Pons (tissue), 1 donor: ENCODE data around the gene HCRTR1.
A peak's percentile ranks its signal among the peaks of the same experiment; 100 is the strongest.

ENCODE experiments used
- DNase-seq: peaks from one replicate; pipeline ENCODE4 v3.0.0-alpha.2; 2016; ENCODE audit warnings: low spot score

The HCRTR1 gene

DNA sequence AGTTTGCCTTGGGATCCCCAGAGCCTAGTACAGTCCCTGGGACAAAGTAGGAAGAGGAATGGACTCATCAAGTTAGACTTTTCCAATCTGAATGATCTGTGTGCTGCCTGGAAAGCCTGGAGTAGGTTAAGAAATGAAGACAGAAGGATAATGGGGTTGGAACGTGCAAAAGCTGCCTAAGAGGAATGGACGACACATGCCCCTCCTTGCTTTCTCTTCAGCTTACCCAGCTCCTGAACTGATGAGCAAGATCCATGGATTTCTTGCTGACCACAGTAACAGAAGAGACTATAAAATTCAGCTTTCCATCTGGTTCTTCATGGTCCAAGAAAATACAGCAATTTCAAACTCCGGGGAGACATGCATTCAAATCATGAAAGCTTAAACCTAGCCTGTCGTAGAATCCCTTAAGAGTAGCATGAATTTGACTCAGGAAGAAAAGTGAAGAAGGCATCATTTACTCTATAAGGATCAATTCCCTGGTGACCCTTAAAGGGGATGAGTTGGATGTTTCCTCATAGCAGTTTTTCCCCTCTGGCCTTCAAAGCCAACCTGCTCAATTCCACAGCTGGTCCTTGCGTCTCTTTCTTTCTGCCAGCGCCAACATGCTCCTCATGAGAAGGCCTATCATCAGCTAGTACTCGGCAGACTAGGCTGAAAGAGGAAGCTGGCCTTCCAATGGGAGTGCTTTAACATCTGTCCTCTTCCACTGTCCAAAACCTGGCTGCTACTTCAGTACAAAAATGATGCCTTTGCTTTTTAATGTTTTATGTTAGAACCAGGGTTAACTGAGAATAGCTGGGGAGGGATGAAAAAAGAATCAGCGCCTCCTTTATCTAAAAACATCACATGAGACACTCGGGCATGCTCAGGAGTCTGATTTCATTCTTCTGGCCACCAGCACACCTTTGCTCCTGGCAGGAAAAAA lies 32.9 kb downstream of the HCRTR1 start:
- no peak for DNase-seq

DNA sequence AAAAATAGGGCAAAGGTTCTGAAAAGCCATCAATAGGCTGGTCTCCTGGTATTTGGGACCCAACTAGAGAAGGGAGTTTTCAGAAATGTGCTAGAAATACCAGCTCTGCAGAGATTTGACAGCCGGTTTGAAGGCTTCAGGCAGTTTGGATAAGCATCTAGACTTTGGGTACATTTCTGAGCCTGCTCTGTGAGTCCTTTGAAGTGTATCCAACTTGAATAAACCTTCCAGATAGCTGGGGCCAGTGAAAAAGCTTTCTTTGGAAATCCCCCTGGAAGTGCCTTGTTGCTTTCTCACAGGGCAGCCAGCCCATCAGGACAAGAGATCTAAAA lies 33.6 kb downstream of the HCRTR1 start:
- no peak for DNase-seq

DNA sequence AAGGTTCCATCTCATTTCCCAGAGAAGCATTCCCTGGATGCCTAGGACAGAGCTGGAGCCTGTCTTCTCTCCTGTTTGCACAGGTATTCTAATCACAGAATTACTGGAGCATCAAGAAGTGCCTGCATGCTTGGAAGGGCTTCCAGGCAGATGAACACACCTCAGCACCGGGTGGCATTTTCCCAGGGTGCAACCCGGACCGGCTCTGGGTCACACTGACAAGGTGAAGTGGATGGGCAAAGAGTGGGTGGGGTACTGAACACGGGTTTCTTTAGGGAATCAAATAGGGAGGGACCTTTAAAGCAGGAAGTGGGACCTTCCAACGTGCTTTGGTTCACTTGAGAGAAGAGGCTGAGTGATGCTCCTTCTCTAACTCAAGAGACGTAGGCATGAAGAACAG lies 34.3 kb downstream of the HCRTR1 start:
- no peak for DNase-seq

DNA sequence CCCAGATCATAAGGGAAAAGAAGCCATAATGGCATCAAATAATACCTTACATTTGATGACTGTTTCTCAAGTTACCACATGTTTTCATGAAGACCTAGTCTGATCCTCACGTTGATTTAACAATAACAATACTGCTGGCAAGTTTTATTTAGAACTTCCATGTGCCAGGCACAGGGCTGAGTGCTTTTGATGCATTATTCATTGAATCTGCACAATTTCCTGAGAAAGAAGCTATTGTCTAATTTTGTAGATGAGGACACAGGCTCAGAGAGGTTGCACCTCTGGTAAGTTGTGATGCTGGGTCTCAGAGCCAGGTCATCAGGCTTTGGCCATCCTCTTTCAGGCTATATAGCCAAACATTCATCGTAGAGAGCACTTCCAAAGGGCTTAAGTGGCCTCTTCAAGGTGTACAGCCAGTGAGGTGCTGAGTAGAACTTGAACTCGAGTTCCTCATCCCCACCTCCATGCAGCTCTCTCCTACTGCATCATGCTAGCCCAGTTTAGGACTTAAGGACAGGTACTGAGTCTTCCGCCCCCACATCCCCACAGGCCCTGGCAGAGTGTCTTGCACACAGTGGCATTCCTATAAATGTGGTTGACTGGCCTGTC lies 35.5 kb downstream of the HCRTR1 start:
- peak; percentile 82 for DNase-seq

DNA sequence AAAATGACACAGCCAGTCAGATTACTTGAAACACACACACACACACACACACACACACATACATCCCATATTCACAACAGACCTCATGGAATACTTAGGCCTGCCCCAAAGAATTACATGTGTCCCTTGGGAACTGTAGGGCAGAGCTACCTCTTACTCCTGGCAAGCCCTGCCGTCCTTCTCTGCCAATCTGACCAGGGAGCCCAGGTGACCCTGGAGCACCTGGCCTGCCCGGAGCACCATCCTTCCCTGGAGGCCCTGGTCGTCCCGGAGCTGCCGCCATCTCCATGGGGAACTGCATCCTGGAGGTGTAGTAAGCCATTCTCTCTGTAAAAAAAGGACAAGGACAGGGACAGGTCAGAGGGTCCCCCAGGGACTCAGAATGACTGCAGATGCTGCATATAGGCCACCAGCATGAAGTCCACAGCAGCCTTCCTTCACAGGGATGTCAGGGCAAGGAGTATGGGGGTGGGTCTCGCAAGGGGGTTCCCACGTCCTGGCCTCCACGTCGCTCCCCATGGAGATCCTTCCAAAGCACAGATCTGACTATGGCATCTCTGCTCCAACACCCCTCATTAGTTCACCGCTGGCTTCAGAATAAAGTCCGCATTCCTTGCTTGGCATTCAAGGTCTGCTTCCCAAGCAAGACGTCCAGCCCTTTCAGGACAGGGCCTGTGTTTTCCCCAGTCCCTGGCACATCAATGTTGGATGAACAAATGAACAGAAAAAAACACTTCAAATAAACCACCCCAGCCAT lies 36.4 kb downstream of the HCRTR1 start:
- no peak for DNase-seq

DNA sequence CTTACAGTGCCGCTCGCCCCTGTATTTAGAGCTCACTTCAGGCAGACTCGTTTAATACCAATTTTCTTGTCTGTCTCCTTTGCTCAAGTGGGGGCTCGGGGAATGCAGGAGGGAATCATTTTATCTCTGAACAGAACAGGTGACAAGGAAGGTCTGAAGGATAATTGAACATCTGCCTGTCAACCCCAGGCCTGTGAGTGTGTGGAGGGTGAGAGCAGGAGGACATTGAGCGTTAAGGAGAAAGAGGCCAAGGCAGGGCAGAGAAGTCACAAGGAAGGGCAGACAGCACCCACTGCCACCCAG lies 36.9 kb downstream of the HCRTR1 start:
- DNase-seq: no peak

DNA sequence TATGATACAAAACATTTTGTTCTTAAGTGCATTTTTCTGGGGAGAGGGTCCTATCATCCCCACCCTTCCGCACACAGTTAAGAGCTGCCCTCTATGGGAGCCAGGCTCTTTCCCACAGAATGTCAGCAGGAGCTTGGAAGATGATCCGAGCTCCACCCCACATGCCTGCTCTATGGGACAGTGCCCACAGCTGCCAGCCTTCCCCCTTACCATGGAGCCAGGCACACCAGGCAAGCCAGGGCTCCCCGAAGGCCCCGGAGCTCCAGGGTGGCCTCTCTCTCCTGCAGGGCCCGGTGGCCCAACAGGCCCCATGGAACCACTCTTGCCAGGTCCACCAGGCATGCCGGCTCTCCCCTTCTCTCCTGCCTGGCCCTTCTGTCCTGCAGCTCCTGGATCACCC lies 37.6 kb downstream of the HCRTR1 start:
- DNase-seq: no peak

DNA sequence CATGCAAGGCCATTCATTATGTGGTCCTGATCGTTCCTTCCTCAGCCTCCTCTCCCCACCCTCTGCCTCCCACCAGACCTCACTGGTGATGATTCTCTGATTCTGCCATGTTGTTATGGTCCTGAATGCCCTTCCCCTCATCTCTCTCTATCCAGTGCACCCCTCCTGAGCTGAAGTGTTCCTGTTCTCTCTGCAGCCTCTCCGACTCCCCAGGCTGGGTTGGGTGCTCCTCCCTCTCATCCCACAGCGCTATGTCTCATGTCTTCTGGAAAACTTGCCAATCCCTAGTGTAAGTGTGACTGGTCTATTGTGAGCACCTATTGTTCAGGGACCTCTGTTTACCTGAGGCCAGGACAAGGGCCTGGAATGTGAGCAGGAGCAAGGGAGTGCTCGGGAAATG lies 38.3 kb downstream of the HCRTR1 start:
- no peak for DNase-seq

DNA sequence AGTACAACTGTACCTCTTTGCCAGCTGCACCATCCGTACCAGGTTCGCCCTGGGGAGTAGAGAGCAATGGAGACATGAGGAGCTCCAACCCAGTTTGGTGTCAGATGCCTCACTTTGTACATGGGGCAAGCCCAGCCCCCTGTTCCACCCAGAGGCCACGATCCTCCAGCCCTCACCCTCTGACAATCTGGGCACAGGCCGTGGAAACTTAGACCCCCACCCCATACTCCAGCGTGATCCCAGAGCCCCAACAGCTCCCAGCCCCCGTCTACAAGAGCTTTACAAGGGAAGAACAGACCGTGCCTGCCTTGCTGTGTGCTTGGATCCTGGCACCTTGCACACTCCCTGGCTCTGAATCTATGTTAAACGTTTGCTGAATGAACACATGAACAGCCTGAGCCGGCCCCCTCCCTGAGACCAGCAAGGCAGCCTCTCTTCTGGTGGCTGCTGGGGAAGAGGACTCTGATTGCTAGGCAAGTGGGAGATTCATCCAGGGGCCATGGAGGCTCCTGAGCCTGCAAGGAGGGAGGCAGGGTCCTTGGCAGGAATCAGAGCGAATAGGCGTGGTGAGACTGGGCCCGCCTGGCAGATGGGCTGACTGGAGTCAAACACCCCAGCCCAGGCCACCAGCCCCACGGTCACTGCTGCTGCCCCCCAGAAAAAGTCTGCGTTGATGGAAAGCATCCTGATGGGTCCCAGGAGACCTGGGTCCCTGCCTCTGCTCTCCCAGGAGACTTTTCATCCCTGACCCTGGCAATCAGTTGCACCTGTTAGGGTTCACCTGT lies 39.7 kb downstream of the HCRTR1 start:
- DNase-seq: no peak

DNA sequence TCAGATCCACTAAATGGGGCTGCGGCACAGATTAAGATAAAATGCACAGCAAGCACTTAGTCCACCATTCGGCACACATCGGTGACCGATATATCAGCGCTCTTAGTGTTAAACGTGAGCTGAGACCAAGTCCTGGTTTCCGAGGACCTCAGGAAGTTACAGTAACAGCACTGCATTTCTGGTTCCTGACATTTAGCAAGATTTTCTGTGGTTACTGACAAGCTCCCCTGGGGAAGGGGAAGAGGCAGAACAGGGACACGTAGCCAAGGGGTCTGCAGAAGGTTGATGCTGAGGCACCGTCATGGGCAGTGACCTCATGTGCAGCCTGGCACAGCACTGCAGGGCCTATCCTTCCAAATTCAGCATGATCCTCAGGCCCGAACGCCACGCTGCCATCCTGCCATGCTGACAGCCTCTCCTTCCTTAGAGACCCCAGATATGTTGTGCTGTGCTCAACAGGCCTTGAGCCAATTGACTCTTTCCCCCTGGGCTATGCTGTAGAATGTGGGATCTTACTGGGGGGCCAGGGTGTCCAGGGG lies 40.6 kb downstream of the HCRTR1 start:
- no peak for DNase-seq

DNA sequence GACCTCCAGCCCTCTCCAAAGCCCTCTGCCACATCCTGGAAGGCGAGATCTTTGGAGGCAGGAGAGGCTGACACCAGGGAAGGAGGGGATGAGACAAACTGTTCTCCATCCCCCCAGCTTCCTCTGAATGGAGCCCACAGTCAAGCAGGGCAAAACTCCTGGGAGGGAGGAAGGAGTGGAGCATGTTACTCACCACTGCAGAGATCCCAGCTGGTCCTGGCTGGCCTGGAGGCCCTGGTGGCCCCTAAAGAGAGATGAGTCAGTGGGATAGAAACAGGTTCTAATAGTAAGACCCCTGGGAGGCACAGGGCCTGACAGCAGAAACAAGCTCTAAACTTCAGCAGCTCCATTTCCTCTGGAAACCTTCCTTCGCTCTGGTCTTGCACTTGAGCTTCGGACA lies 41.2 kb downstream of the HCRTR1 start:
- no peak for DNase-seq

DNA sequence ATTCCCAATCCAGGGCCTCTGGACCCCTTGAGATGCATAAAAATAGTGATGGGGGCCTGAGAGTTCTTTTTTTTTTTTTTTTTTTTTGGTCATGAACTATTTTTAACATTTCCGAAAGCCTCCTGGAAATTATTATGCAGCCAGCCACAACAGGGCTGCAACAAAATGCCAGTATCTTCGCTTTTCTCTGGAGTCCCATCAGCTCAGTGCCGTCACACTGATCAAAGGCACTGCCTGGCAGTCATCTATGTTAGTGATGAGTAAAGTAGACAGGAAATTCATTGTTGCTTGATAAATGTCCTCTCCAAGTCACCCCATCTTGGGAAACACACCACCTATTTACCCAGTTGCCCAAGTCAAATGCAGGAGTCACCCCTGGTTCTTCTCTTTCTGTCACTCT lies 42.4 kb downstream of the HCRTR1 start:
- no peak for DNase-seq

DNA sequence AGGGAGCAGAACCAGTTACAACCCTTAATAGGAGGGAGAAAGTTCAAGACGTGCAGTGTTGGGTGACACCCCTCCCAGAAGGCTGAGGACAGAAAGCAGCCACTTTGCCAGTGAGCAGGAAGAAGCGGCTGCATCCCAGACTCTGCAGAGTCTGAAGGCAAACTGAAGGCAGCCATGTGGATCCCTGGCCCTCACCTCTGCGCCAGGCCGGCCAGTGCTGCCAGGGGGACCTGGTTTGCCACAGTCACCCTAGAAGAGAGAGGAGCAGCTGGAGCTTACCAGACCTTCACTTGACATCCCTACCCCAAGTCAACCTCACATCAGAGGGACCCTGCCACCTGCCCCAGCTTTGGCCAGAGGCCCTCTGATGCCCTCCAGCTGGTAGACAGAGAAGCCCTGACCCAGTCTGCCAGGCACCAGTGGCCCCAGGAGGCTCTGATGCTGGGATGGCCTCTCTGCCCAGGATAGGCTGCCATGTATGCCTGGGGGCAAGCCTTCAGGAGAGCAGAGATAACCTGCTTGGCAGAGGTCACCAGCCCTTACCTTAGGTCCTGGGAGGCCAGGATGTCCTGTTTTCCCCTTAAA lies 43.5 kb downstream of the HCRTR1 start:
- DNase-seq: no peak

DNA sequence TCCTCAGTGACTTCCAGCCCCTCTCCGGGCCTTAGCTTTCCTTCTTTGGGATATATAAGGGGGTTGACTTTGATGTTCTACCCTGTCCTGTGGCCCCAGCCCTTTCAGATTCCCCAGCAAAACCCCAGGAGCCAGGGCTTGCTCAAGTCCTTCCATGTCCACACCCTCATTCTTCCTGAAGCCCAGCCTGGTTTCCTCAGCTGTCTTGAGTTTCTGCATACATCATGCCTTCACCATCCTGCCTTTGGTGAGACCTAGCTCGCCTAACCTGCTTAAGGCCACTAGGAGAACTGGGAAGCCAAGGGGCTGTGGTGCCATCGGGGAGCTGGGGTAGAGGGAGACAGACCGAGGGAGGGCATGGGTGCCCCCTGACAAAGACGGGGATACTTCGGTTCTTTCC lies 44.4 kb downstream of the HCRTR1 start:
- no peak for DNase-seq

DNA sequence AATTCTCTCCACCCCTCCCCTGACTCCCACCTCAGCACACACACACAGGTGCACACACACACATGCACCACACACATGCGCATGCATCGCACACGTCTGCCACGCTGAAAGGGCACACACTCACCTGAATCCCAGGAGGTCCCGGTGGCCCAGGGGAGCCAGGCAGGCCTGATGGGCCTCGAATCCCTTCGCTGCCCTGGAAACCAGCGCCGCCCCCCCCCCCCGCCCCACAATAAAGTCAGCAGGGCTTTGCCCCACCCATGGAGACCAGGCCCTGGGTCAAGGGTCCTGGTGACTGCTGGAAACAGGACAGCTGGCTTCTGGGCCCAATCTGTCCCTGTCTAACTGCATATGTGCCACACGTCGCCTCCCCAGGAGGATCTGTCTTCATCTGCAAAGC lies 45.0 kb downstream of the HCRTR1 start:
- DNase-seq: no peak

DNA sequence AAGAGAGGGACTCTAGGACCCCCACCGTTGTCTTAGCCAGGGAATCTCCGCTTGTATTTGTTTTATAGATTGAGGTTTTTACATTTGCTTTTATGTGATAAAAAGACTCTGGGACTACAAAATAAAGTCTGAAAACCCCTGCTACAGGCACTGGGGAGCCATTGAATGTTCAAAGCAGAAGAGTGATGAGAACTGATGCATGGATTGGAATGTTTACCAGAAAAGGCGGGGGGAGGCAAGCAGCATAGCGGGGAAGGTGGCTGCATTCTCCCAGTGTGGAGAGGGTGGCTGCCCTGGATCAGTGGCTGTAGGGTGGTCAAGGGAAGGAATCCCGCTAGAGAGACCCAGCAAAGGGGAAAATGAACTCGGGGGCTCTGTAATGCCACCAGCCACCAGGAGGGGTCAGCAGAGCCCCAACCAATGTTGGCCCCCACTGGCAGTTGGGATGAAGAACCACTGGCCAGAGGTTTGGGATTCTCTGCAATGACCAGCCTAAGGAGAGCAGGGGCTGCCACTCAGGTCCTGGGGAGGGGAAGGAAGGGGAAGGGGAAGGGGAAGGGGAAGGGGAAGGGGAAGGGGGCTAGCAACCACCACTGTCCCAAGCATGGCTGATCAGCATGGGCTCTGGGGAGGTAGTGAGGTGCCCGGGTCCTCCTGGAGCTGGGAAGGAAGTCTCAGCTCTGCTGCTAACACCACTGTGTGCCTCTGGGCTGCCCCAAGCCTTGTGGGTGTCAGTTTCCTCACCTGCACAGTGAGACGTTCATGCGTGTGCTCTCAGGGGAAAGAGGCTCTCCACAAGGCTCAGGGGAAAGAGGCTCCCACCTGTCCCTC lies 46.3 kb downstream of the HCRTR1 start:
- no peak for DNase-seq

DNA sequence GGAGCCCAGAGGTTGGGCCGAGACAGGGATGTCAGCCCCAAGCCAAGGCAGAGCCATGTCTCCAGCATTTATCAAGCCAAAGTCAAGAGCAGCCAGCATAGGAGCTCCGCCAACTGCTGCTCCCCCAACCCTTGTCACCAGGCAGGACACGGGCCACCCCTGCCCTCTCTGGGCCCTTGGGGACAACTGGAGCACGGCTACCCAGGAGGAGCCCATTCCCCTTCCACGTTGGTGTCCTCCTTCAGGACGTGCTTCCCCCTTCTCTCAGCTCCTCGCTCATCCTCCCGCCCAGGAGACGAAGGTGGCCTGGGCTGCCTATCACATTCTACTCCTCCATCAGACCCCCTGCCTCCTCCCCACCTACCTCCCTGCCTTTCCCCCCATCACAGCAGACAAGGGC lies 47.0 kb downstream of the HCRTR1 start:
- no peak for DNase-seq

DNA sequence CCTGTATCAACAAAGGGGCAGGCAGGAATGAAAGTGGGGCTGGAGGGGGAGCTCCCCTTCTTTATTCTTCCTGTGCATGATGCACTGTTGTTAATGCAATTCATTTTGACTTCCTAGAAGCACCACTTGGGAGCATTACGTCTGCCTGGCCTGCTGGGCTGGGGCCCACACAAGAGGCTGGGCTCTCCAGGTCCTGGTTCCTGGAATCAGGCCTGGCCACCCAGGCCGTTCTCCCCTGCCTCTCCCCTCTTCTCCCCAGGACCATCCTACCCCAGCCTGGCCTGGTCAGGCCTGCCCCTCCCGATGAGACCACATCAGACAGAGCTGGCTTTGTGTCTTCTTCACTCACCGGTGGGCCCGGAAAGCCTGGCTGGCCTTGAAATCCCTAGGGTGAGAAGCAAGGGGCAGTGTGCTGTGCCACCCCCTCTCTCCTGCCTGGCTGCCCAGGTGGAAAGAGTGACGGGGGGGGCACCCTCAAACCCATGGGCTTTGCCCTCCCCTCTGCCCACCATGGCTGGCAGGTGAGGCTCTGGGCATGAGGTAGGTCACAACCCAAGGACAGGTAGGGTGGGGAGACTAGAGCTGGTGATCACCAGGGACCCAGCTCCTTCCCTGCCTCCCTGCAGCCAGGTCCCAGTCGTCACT lies 47.9 kb downstream of the HCRTR1 start:
- DNase-seq: no peak

DNA sequence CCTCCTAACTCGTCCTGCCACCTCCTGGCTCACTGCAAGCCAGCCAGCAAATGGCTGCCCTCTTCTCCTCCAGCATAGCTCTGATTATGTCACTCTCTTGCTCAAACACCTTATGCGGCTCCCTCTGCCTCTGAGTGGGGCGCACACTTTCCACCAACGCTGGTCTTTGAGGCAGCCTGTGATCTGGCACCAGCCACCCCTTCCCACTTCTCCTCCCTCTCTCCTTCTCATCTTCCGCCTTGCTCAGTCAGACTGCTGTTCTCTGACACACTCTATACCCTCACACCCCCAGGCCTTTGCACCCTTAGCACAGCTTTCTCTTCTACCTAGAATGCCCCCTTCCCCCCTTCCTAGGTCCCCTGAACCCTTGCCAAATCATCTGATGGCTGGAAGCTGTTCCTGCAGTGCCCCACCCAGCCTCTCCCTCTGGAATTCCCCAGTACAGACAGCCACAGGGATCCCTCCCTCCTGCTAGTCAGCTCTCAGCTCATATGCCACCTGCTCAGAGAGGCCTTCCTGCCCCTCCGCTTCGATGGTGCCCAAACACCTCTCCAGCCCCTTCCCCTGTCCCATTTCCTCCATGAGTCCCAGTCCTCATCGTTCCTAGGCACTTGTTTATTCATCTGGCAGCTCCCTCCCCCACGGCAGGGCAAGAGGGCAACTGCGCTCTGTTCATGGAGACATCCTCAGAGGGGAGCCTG lies 48.9 kb downstream of the HCRTR1 start:
- DNase-seq: no peak
